HepG2 (cell line): ENCODE measurements around the gene TEKT5. TPM values are rescaled to one million over a fixed set of nuclear protein-coding genes. Genes with fewer than 3 reads are reported as not detected.

Source experiments
- ARHGAP35 ChIP-seq: sonication (generic); formaldehyde crosslinking; IDR thresholded peaks from 2 replicates; pipeline ENCODE4 v1.9.0; 2022; ENCODE audit warnings: mild to moderate bottlenecking, inconsistent platforms, moderate library complexity, missing genetic modification reagents, borderline replicate concordance
- ARID2 ChIP-seq: sonication (generic); formaldehyde crosslinking; IDR thresholded peaks from 2 replicates; pipeline ENCODE4 v1.8.1; 2022; ENCODE audit warnings: mild to moderate bottlenecking, missing genetic modification reagents, borderline replicate concordance
- BORCS8-MEF2B ChIP-seq: sonication (generic); formaldehyde crosslinking; IDR thresholded peaks from 2 replicates; pipeline ENCODE4 v1.8.0; 2022; ENCODE audit warnings: mild to moderate bottlenecking, missing genetic modification reagents
- CENPBD1 ChIP-seq: sonication (generic); formaldehyde crosslinking; IDR thresholded peaks from 2 replicates; pipeline ENCODE4 v1.8.0; 2022; ENCODE audit warnings: missing genetic modification reagents, low read depth, mild to moderate bottlenecking, borderline replicate concordance
- DNMT3B ChIP-seq: conservative IDR thresholded peaks from 2 replicates; pipeline ENCODE4 v1.6.1; 2016; ENCODE audit warnings: missing biosample characterization, control low read depth
- EEA1 ChIP-seq: sonication (generic); formaldehyde crosslinking; IDR thresholded peaks from 2 replicates; pipeline ENCODE4 v1.5.1; 2020; ENCODE audit warnings: mild to moderate bottlenecking, missing genetic modification reagents, borderline replicate concordance
- GATA4 ChIP-seq: sonication (generic); IDR thresholded peaks from 2 replicates; pipeline ENCODE4 v1.6.1; 2016; ENCODE audit warnings: antibody characterized with exemption, low read depth, borderline replicate concordance
- GZF1 ChIP-seq: sonication (generic); formaldehyde crosslinking; IDR thresholded peaks from 2 replicates; pipeline ENCODE4 v1.5.1; 2020; ENCODE audit warnings: mild to moderate bottlenecking, missing genetic modification reagents
- HES4 ChIP-seq: sonication (generic); formaldehyde crosslinking; IDR thresholded peaks from 2 replicates; pipeline ENCODE4 v1.9.0; 2021; ENCODE audit warnings: mild to moderate bottlenecking, missing genetic modification reagents, borderline replicate concordance
- NFE2L2 ChIP-seq: fragments of 150-350 bp; IDR thresholded peaks from 2 replicates; pipeline ENCODE4 v1.6.1; 2014; ENCODE audit warnings: low read length
- RAD51 ChIP-seq: fragments of 450-650 bp; IDR thresholded peaks from 2 replicates; pipeline ENCODE4 v1.6.1; 2016; ENCODE audit warnings: borderline replicate concordance
- SRY ChIP-seq: sonication (generic); formaldehyde crosslinking; IDR thresholded peaks from 2 replicates; pipeline ENCODE4 v1.8.0; 2022; ENCODE audit warnings: mild to moderate bottlenecking, missing genetic modification reagents
- ZBTB40 ChIP-seq, 2 experiments: fragments of 450-650 bp in 1 of 2; sonication (generic) in 1 of 2; formaldehyde crosslinking in 1 of 2; IDR thresholded peaks; 2 replicates each; pipeline versions ENCODE4 v1.6.1 to v1.8.0; 2016 to 2022; ENCODE audit warnings: antibody characterized with exemption in 1 of 2, mild to moderate bottlenecking in 1 of 2, missing genetic modification reagents in 1 of 2
- ZFP36L2 ChIP-seq: sonication (generic); formaldehyde crosslinking; IDR thresholded peaks from 2 replicates; pipeline ENCODE4 v1.4.0; 2020; ENCODE audit warnings: missing genetic modification reagents
- ZNF329 ChIP-seq: sonication (generic); formaldehyde crosslinking; IDR thresholded peaks from 2 replicates; pipeline ENCODE4 v1.9.0; 2021; ENCODE audit warnings: low read depth, mild to moderate bottlenecking, missing genetic modification reagents
- ZNF557 ChIP-seq: sonication (generic); formaldehyde crosslinking; IDR thresholded peaks from 2 replicates; pipeline ENCODE4 v1.4.0; 2020; ENCODE audit warnings: missing genetic modification reagents
- ZNF615 ChIP-seq: sonication (generic); formaldehyde crosslinking; IDR thresholded peaks from 2 replicates; pipeline ENCODE4 v1.5.0; 2020; ENCODE audit warnings: mild to moderate bottlenecking, missing genetic modification reagents, borderline replicate concordance
- ZNF83 ChIP-seq: sonication (generic); formaldehyde crosslinking; IDR thresholded peaks from 2 replicates; pipeline ENCODE4 v1.4.0; 2020; ENCODE audit warnings: missing genetic modification reagents, mild to moderate bottlenecking, borderline replicate concordance
- ZNF839 ChIP-seq: sonication (generic); formaldehyde crosslinking; IDR thresholded peaks from 2 replicates; pipeline ENCODE4 v1.4.0; 2020; ENCODE audit warnings: missing genetic modification reagents, mild to moderate bottlenecking, borderline replicate concordance
- polyA plus RNA-seq, 8 experiments: library from polyadenylated mRNA; depleted of rRNA in 3 of 8; stranded (reverse) in 7 of 8; unstranded in 1 of 8; fragments of >200 nt; fragmentation: Illumina TruSeq in 4 of 8; extraction: Trizol in 4 of 8; gene quantifications; 2 replicates each; pipeline versions ENCODE4 v1.2.1 to v1.2.3, GENCODE V29; 2011 to 2016; ENCODE audit warnings: low read depth in 4 of 8, missing spikeins in 1 of 8, mixed read lengths in 1 of 8; ENCODE audit not compliant: insufficient read depth in 1 of 8
- total RNA-seq, 5 experiments: library from RNA; depleted of rRNA; stranded (reverse); fragments of >200 nt; fragmentation: Illumina TruSeq; extraction: Trizol; gene quantifications; 2 replicates each; pipeline ENCODE4 v1.2.3, GENCODE V29; 2016; ENCODE audit warnings: low read depth in 1 of 5

The TEKT5 gene
- total and polyA plus RNA-seq, 2 of the 13 experiments (the other 11 are each of a cell fraction or from before 2014, with no cell fraction given): 0.16 TPM; not detected in 1

GRCh38 chr16:10728003-10728887 lies 33.5 kb upstream of the TEKT5 start (continued):
- TF ChIP-seq ZNF557 (CRISPR knock-in tag) (no peak), ARID2 (CRISPR knock-in tag) (no peak), RAD51 (no peak), CENPBD1 (CRISPR knock-in tag) (no peak), SRY (CRISPR knock-in tag) (no peak), ZNF83 (no peak), ARHGAP35 (CRISPR knock-in tag) (no peak), ZNF615 (CRISPR knock-in tag) (no peak), ZBTB40 (IDR thresholded peaks at IDR 0.05) (no peak), ZBTB40 (CRISPR knock-in tag; IDR thresholded peaks at IDR 0.05) (no peak), GATA4 (no peak), HES4 (CRISPR knock-in tag) (no peak), ZFP36L2 (CRISPR knock-in tag) (no peak), EEA1 (CRISPR knock-in tag) (no peak), DNMT3B (CRISPR knock-in tag) (no peak), GZF1 (CRISPR knock-in tag) (peak; percentile 92; the same call in 1 of the 2 replicates), ZNF839 (CRISPR knock-in tag) (no peak), ZNF329 (CRISPR knock-in tag) (no peak), NFE2L2 (no peak), BORCS8-MEF2B (no peak)
